CD14-positive monocyte (primary cell): Measurements from ENCODE around the gene HS3ST3B1. TPM values are rescaled to one million over a fixed set of nuclear protein-coding genes. Genes with fewer than 3 reads are reported as not detected.

Experiments used
- DNase-seq, 3 donors: peaks; one replicate each; pipeline ENCODE4 v3.0.0-alpha.2; 2011 to 2022
- H2AFZ ChIP-seq: 2 replicates; pipeline ENCODE4 v1.6.0; 2012; ENCODE audit warnings: mild to moderate bottlenecking, low read depth, low read length, inconsistent platforms; ENCODE audit not compliant: insufficient read depth, poor library complexity, severe bottlenecking
- H3K27ac ChIP-seq, 2 donors: 1 replicate in 1 of 2; 2 replicates in 1 of 2; pipeline ENCODE4 v1.5.1; 2012 to 2013; ENCODE audit warnings: low read length in 2 of 2, control low read depth in 1 of 2, inconsistent platforms in 1 of 2, low read depth in 1 of 2, mild to moderate bottlenecking in 1 of 2
- H3K27me3 ChIP-seq, 2 donors: one replicate each; pipeline versions ENCODE4 v1.6.0 to v1.6.1; 2011 to 2013; ENCODE audit warnings: low read length in 2 of 2; ENCODE audit not compliant: control insufficient read depth in 2 of 2, insufficient read depth in 2 of 2
- H3K36me3 ChIP-seq, 2 donors: replicated peaks in 1 of 2; 1 replicate in 1 of 2; 2 replicates in 1 of 2; pipeline versions ENCODE4 v1.5.1 to v1.6.1; 2012 to 2013; ENCODE audit warnings: low read length in 2 of 2, control low read depth in 1 of 2, inconsistent platforms in 1 of 2, mild to moderate bottlenecking in 1 of 2; ENCODE audit not compliant: insufficient read depth in 2 of 2, control insufficient read depth in 1 of 2
- H3K4me1 ChIP-seq, 2 donors: 1 replicate in 1 of 2; 2 replicates in 1 of 2; pipeline versions ENCODE4 v1.5.1 to v1.6.1; 2012 to 2013; ENCODE audit warnings: low read length in 2 of 2, control low read depth in 1 of 2, inconsistent platforms in 1 of 2, mild to moderate bottlenecking in 1 of 2, moderate library complexity in 1 of 2; ENCODE audit not compliant: insufficient read depth in 2 of 2, control insufficient read depth in 1 of 2
- H3K4me2 ChIP-seq: replicated peaks from 2 replicates; pipeline ENCODE3; 2012; ENCODE audit warnings: low read length, moderate library complexity, mild to moderate bottlenecking; ENCODE audit not compliant: poor library complexity, severe bottlenecking; ENCODE audit errors: extremely low read depth
- H3K4me3 ChIP-seq, 3 experiments: fragments of 200-600 bp in 1 of 3; sonication (generic) in 1 of 3; replicated peaks in 1 of 3; 1 replicate in 2 of 3; 2 replicates in 1 of 3; pipeline ENCODE4 v1.5.1; 2011 to 2013; ENCODE audit warnings: low read length in 3 of 3, mild to moderate bottlenecking in 3 of 3, control low read depth in 2 of 3, low read depth in 2 of 3, inconsistent platforms in 1 of 3, moderate library complexity in 1 of 3
- H3K79me2 ChIP-seq: 2 replicates; pipeline ENCODE4 v1.6.0; 2012; ENCODE audit warnings: mild to moderate bottlenecking, control low read depth, inconsistent platforms, low read length, moderate library complexity; ENCODE audit not compliant: insufficient read depth
- H3K9ac ChIP-seq: 2 replicates; pipeline ENCODE4 v1.6.0; 2017; ENCODE audit warnings: low read length, mild to moderate bottlenecking; ENCODE audit not compliant: insufficient read depth, poor library complexity, severe bottlenecking
- H3K9me3 ChIP-seq, 2 donors: replicated peaks in 1 of 2; 1 replicate in 1 of 2; 2 replicates in 1 of 2; pipeline versions ENCODE4 v1.5.1 to v1.6.1; 2012 to 2013; ENCODE audit warnings: low read length in 2 of 2, control low read depth in 1 of 2; ENCODE audit not compliant: control insufficient read depth in 1 of 2, insufficient read depth in 1 of 2
- H4K20me1 ChIP-seq: 2 replicates; pipeline ENCODE4 v1.6.0; 2012; ENCODE audit warnings: mild to moderate bottlenecking, low read length, control low read depth, moderate library complexity; ENCODE audit not compliant: insufficient read depth
- H3K27ac Mint-ChIP-seq, 7 donors: one replicate each; pipeline ENCODE4 v1.8.0; 2020; ENCODE audit warnings: mild to moderate bottlenecking in 7 of 7, mixed read lengths in 7 of 7, moderate library complexity in 6 of 7, inconsistent platforms in 2 of 7
- H3K27me3 Mint-ChIP-seq, 3 donors: one replicate each; pipeline ENCODE4 v1.8.0; 2021 to 2022; ENCODE audit warnings: low read depth in 3 of 3, mild to moderate bottlenecking in 3 of 3, mixed read lengths in 3 of 3, moderate library complexity in 3 of 3, inconsistent platforms in 1 of 3
- H3K36me3 Mint-ChIP-seq, 2 donors: one replicate each; pipeline ENCODE4 v1.8.0; 2020; ENCODE audit warnings: mixed read lengths in 2 of 2, inconsistent platforms in 1 of 2, mild to moderate bottlenecking in 1 of 2
- H3K4me1 Mint-ChIP-seq: one replicate; pipeline ENCODE4 v1.8.0; 2020; ENCODE audit warnings: mild to moderate bottlenecking, mixed read lengths
- H3K4me3 Mint-ChIP-seq, 2 donors: one replicate each; pipeline ENCODE4 v1.8.0; 2020; ENCODE audit warnings: mild to moderate bottlenecking in 2 of 2, mixed read lengths in 2 of 2, moderate library complexity in 1 of 2
- H3K9me3 Mint-ChIP-seq, 7 donors: one replicate each; pipeline ENCODE4 v1.8.0; 2020 to 2022; ENCODE audit warnings: mixed read lengths in 7 of 7, mild to moderate bottlenecking in 6 of 7, moderate library complexity in 6 of 7, inconsistent platforms in 2 of 7
- CTCF ChIP-seq: fragments of 200-600 bp; IDR thresholded peaks from one replicate; pipeline ENCODE4 v1.8.0; 2022; ENCODE audit warnings: antibody characterized with exemption, mild to moderate bottlenecking
- WGBS: methylation state at CpG from one replicate; pipeline ENCODE4 v1.1.5; 2013; ENCODE audit warnings: missing lambda C conversion rate; ENCODE audit not compliant: insufficient coverage; 5-methylcytosine and 5-hydroxymethylcytosine counted together
- intact Hi-C, 2 donors: fragments of 100-400 bp; cut with micrococcal nuclease; formaldehyde crosslinking; loops; one replicate each; pipeline versions ENCODE4 v1.15.0 to v1.15.1; 2023
- polyA plus RNA-seq, 3 donors: library from polyadenylated mRNA; depleted of rRNA in 1 of 3; unstranded in 2 of 3; stranded (reverse) in 1 of 3; fragments of 300-500 nt in 2 of 3; fragments of >200 nt in 1 of 3; fragmentation: Illumina TruSeq in 2 of 3; gene quantifications; 1 replicate in 2 of 3; 2 replicates in 1 of 3; pipeline ENCODE4 v1.2.3, GENCODE V29; 2012 to 2021

Gene HS3ST3B1
- polyA plus RNA-seq, 3 donors, result 0.09 to 0.73 (median 0.32) TPM

DNA sequence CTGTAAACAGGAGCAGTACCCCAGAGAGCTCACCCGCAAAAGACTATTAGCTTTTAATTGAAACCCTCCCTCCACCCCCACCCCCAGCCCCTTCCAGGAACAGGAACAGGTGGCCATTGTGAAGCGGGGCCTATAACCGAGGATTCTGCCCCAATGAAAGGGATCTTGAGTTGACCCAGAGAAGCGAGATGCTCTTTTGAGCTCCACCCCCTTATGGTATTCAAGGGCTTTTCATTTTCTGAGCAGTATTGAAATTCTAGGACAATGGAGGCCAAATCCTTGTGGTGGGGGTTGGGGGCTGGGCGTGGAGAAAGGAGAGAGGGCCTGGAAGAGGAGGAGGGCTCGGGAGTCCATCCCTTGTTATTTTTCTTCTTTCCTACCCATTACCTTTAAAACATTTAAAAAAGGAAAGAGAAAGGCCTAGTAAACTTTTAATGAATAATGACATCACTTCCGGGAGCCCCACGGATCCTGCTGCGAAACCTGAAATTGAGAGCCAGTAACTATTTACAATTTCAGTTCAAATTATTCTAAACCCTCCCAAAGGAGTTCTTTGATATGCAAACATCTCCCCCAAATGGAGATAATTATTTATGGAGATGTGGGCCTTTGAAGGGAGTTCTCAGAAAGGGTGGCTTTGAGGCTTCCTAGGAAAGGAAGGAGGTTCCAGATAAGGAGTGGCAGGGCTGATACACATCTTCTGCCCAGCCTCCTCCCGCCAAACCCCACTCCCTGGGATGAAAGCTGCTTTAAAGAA is 30.5 kb downstream of the HS3ST3B1 start:
- no peaks in the 10 kb centered on the region for H3K27me3 ChIP-seq
- H3K36me3 ChIP-seq, result no peaks in the 10 kb centered on the region
- H3K9me3 ChIP-seq, result no peaks in the 10 kb centered on the region
- no peaks in the 10 kb centered on the region for H3K79me2 ChIP-seq
- Mint-ChIP-seq H3K4me1 (peaks cover 32% of the 10 kb centered on the region), H3K27ac (no peak overlapping the region), H3K36me3 (peaks cover 0 to 1% of the 10 kb centered on the region in 2 donors), H3K4me3 (no peak overlapping the region), H3K9me3 (peaks cover 0 to 3% (median 0%) of the 10 kb centered on the region in 7 donors), H3K27me3 (peaks cover 0 to 8% (median 1%) of the 10 kb centered on the region in 3 donors)
- H3K4me2 ChIP-seq, result no peak overlapping the region
- no peak for DNase-seq
- TF ChIP-seq CTCF, result no peak
- no CpG with 5 or more reads among the region's 10 CpGs for WGBS
- H3K4me1 ChIP-seq, result peaks cover 12 to 13% of the 10 kb centered on the region in 2 donors
- no peak overlapping the region for H3K9ac ChIP-seq
- intact Hi-C loops, result no loop called here
- H4K20me1 ChIP-seq, result no peaks in the 10 kb centered on the region
- no peak overlapping the region for H2AFZ ChIP-seq
- no peak overlapping the region for H3K4me3 ChIP-seq
- H3K27ac ChIP-seq, result no peak overlapping the region

GRCh38 chr17:14331982-14332298 is 31.1 kb downstream of the HS3ST3B1 start:
- H3K79me2 ChIP-seq, result no peaks in the 10 kb centered on the region
- no peak overlapping the region for H3K27ac ChIP-seq
- intact Hi-C loops, result no loop called here
- H4K20me1 ChIP-seq, result no peaks in the 10 kb centered on the region
- Mint-ChIP-seq H3K27ac (no peak overlapping the region), H3K4me1 (peaks cover 28% of the 10 kb centered on the region), H3K9me3 (peaks cover 0 to 3% (median 0%) of the 10 kb centered on the region in 7 donors), H3K4me3 (no peak overlapping the region), H3K27me3 (peaks cover 1 to 8% (median 1%) of the 10 kb centered on the region in 3 donors), H3K36me3 (peaks cover 0 to 1% of the 10 kb centered on the region in 2 donors)
- no peaks in the 10 kb centered on the region for H3K36me3 ChIP-seq
- H3K4me2 ChIP-seq, result no peak overlapping the region
- H3K4me3 ChIP-seq, result no peak overlapping the region
- WGBS, result 100% methylated on average over 1 of the region's 3 CpGs
- TF ChIP-seq CTCF, result no peak
- H3K9me3 ChIP-seq, result no peaks in the 10 kb centered on the region
- DNase-seq, result no peak
- no peaks in the 10 kb centered on the region for H3K27me3 ChIP-seq
- no peak overlapping the region for H2AFZ ChIP-seq
- no peak overlapping the region for H3K9ac ChIP-seq
- H3K4me1 ChIP-seq, result peaks cover 12 to 13% of the 10 kb centered on the region in 2 donors
